HG02885 (cell line): Measurements from ENCODE around the gene ACSS1.

Source experiments
- ATAC-seq: cut with Tn5 transposase; IDR thresholded peaks from one replicate; pipeline ENCODE4 v1.9.1; 2021; ENCODE audit warnings: mild to moderate bottlenecking; ENCODE audit not compliant: unreplicated experiment, poor library complexity

ACSS1 gene

DNA sequence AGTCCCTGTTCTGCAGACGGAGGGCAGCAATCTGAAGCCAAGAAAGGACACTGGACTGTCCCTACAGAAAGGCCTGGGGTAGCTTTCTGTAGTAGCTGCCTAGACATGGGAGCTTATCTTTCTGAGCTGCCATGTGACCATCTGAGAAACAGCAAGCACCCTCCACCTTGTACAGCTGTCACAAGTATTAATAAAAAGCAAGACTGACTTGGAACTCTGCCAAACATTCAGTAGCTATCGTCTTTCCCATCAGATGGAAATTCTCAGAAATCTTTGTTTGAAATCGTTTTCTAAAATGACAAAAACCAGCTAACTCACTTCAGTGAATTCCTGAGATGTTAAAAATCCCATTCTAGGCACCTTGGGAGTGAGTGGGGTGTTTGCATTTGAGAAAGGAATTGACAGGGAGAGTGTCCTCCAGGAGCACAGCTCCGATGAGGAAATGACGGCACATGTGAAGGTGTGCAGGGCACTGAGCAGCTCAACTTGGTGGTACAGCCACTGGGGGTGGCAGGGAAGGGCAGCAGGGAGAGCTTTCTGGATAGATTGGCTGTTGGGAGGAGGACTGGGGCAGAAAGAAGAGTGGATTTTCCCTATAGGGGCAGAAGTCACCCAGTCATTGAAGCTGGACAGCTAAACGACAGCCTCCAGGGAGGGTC lies 24.5 kb downstream of the ACSS1 start:
- ATAC-seq = no peak

DNA sequence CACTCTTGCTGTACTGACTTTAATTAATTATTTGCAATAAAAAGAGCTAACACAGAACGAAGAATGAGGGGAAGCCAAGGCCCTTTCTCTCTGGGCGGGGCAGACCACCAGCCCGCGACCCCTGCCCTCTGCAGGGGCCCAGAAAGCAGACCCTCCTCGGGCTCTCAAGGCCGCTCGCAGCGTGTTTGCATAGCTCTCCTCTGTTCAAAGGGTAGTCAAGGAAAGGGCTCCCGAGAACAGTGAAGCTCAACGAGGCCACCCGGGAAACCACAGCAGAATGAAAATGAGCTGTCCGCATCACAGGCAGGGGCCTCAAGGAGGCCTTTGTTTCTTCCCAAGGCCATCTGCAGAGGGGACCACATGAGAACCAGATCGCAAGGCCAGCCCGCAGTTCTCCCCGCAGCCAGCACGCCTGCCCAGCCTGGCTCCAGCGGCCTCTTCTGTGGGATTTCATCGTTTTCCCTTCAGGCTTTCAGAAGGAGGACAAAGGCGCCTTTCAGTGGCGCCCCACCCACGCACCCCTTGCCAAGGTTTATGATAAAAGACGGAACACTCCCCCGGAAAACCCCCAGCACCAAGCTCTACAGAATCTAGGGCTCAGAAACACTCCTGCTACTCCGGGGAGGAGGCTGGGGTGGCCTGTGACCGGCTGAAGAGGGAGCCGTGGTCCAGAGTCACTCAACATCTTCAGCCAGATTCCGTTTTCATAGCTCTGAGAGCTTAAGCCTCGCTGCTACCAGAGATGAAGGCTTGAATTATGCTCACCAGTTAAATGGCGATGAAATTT lies 25.3 kb downstream of the ACSS1 start:
- no peak for ATAC-seq

DNA sequence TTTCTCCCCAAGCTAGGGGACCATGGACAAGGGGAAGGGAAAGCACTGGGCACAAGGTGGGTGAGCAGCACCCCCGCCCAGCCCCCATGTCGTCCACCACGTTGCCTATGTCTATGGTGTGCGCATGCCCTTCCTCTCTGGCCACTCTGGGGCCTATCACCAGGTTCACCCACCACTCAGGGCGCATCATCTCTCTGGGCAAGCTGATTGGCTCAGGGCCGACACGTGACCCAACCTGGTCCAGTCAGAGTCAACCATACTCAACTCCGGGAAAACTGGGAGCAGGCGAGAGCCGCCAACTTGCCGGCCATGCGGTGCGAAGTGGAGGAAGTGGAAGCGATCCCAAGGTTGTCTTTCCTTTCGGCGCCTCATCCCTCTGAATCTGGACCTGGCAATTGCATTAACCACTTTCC lies 25.9 kb downstream of the ACSS1 start:
- no peak for ATAC-seq

DNA sequence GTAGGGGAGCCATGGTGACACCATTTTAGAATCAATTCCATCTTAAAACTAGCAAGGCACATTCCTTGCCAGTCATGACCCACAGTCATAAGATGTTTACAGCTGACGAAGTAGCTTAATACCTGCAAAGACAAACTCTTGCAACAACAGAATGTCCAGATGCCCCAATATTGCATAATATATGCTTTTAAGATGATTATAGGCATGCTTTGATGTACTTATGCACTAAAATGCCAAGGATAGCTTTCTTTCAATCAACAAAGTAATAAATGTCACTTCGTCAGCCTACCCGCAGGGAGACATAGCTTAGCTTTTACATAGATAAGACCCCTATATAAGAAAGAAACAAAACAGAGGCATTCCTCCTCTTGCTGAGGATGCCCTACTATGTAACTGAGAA lies 26.7 kb downstream of the ACSS1 start:
- no peak for ATAC-seq

DNA sequence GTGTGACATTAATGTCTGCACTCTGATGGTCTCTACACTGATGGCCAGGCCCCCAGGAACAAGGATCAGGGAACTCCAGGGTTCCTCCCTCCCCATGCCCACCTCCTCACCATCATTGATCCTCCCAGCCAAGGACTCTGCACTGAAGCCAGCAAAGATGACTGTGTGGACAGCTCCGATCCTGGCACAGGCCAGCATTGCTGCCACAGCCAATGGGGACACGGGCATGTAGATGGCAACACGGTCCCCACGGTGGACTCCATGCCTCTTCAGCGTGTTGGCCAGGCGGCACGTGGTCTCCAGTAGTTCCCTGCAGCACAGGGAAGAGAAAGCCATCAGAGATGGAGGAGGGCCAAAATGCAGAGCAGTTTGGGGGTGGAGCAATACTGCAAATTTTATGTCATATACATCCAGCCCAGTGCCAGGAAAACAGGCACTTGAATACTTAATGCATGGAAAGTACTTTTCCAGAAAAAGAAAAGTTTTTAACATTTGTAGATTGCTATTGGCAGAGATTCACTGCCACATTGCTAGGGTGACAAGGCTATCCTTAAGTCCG lies 27.2 kb downstream of the ACSS1 start:
- no peak for ATAC-seq

DNA sequence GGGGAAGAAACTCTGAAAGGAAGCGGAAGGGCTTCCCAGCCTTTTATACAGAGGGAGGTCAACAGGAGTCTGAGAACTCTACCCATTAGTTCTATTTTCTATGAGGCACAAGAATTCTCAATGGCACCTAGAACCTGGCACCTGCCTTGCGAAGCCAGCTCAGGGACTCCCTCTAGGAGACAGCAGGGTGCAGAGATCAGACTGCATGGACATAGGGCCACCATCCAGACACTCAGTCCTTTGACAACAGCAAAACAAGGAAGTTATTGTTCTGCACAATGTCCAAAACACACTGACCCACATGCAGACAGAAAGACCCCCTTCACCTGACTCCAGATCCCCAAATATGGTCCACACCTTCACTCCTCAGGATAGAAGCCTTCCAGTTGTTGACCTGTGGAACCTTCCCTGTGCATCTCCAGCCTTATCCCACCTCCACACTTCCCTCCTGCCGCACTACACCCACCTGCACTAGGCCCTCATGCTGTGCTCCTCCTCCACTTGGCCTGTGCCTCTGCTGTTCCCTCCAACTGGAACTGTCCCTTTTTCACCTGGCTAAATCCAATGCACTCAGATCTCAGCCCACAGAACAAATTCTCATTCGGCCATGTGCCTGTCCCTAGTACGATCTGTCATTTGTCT lies 27.8 kb downstream of the ACSS1 start:
- no peak for ATAC-seq

DNA sequence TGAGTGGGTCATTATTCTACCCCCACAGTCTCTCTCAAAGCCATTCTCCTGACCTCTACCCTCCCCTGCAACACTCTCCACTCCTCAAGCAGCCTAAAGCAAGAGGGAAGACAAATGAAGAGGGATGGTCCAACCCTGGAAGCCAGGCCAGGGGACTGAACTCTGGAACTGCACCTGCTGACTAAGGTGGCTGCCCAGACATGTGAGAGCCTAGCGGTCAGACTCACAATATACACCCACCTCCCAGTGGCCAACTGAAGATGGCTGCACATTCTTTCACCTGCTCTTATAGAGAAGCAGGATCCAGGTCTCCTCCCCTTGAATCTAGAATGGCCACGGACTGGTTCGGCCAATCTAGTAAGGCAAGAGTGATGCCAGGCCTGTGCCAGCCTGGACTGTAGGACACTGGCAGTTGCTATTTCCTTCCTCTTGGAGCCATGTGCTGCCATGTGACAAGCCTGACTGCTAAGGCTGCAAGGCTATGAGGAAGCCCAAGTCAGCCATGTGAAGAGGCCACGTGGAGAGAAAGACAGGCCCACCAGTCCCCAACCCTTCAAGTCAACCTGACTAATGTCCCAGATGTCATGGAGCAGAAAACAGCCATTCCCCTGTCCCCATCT lies 31.8 kb downstream of the ACSS1 start:
- ATAC-seq = no peak

DNA sequence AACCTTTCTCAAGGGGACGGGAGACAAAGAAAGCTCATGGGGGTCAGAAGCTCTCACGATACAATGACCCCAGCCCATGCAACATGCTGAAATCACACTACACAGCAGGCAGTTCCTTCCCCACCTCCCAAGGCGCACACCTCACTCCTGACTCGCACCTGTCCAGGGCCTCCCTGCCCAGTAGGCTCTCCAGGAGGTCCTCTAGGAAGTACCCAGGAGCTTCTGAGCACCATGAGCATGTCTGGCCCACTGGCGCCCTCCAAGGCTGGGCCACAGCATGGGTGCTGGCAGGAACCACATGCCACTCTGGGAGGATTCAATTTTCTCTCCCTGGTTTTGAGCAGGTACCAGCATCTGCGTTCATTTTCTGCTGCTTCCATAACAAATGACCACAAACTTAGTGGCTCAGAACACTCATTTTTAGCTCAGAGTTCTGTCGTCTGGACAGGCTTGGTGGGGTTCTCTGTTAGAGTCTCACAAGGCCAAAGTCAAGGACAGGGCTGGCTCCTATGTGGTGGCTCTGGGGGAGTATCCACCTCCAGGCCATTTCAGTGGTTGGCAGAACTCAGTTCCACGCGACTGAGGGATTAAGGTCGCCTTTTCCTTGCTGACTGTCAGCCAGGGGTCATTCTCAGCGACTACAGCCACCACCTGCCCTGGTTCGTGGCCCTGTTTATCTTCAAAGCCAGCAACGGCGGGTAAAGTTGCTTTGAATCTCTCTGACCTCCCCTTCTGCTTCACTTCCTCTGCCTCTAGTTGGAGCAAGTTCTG lies 32.7 kb downstream of the ACSS1 start:
- ATAC-seq = no peak

DNA sequence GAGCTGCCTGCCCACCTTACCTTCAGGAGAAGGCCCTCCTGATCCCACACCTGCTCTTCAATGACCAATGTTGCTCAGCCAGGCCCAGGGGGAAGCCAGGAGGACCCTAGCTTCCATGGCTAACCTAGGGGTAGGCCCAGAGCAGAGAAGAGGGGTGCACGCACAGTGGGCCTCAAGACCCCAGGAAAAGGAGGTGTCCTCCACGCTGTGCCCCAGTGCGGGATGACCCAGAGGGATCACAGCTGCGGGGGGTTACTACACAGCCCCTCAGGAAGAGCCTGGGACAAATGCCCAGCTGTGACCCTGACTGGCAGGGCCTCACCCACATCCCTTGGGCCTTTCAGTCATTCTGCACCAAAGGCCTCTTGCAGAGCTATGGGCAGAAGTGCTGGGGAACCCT lies 33.8 kb downstream of the ACSS1 start:
- no peak for ATAC-seq

DNA sequence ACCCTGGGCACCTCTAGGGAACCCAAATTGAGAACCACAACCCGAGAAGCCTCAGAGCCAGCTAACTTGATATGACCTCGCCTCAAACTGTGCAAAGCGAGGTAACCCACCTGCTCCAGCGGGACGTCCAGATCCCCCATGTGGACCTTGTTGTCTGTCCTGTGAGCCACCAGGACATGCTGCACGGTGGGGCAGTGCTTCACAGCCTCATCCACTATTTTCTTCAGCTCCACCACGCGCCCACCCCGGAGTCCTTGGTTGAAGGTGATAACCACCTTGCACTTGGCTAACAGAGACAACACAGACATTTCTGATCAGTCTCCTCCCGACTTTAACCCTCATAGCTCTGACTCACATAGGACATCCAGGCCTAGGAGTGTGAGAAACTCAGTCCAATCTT lies 34.6 kb downstream of the ACSS1 start:
- no peak for ATAC-seq

DNA sequence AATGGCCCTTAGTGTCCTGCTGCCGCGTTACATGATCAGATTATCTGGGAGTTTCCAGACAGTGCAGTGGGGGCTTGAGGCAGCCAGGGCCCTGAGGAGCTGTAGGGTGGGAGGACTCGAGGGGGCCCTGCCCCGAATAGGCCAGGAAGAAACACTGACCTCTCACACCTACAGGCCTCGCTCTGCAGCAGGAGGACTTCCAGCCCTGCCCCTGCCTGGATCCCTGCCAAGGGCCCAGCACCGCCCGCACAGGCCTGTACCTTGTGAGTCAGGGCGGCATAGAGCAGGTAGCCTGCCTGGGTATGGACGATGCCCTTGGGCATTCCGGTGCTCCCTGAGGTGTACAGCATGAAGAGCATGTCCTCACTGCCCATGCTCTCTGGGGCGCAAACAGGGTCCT lies 35.3 kb downstream of the ACSS1 start:
- ATAC-seq = no peak

DNA sequence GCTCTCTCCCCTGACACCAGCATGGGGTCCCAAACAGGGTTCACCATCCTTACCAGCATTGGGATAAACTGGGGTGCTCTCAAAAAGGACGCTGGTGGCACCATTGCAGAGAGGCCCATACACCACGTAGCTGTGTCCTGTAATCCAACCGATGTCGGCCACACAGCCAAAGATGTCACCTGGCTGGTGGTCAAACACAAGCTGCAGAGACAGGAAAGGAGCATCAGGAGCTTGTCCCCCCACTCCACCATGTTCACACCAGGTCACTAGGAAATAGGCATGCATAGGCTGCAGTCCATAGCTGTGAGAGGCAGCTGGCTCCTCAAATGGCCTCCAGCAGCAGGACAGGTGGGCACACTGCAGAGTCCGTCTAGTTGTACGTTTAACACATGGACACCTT lies 36.6 kb downstream of the ACSS1 start:
- no peak for ATAC-seq

DNA sequence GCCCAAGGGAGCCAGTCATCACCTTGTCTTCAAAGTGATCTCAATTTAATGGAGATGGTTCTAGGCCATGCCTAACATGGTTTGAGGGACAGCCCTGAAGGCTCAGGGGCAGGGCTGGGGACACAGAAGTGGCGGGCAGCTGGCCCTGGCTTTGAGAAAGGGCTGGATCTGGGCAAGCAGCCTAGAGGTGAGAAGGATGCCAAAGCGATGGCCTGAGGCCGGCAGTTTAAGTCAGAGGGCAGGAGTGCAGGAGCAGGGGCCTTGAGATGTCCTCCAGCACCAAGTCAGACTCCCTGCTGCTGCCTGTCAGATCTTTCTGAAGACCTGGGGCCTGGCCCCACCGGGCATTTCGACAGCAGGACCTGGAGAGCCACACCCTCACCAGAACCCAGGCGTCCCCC lies 37.0 kb downstream of the ACSS1 start:
- ATAC-seq = no peak

DNA sequence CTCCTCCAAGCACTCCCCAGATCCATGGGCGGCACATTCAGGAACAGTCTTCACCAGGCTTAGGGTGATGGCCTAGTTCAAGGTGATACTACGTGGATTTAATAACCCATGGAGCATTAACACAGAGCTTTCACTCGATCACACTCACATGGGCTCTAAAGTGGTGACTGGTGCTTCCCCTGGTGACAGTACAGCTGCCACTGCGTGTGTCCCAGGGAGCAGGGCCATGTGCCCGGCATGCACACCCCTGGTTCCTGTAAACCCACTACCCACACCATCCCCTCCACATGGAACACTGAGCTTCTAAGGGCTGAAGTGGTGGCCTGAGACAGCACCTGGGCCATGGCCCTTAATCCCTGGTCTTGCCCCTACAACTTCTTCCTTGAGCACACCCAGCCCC lies 37.6 kb downstream of the ACSS1 start:
- ATAC-seq = no peak

DNA sequence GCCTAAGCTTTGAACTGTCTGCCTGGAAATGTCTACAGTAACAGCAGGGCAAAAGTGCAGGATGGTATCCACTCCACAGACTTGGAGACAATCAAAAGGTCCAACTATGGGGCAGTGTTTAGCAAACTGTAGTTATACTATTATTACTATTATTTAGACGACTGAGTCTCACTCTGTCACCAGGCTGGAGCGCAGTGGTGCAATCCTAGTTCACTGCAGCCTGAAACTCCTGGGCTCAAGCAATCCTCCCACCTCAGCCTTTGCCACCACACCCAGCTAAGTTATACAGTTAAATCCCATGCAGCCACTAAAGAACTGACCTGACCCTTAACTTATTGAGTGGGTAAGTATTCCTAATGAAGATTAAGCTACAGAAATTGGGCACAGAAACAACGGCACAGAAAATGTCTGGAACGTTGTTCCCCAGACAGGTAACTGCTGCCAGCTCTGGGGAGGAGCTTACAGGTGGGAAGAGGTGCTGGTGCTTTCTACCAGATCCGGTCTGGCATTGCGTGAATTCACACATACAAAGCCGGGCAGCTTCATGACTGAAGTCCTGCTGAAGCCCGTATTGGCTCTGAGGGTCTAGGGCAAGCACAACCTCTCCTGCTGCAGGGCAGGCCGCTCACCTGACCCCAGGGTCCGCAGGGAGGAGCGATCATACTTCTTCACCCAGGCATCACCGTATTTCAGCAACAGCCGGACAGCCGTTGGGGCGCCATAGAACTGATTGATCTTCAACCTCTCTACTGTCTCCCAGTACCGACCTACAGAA lies 38.4 kb downstream of the ACSS1 start:
- ATAC-seq = no peak

DNA sequence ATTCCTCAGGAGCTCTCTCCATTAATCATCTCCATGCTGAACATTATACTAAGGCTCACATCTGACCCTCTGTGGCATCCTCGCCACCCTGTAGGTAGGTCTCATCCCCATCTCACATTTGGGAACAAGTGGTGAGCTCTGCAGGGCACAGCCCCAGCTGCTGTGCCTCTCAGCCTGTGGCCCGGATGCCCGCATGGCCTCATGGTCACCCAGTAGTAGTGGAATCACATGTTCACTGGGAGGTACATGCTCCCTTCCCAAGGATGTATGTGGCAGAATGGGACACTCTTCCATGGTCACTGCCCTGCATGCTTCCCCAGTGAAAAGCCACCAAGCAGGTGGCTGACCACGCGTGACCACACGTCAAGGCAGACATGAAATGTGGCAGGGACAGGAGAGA lies 39.1 kb downstream of the ACSS1 start:
- no peak for ATAC-seq

DNA sequence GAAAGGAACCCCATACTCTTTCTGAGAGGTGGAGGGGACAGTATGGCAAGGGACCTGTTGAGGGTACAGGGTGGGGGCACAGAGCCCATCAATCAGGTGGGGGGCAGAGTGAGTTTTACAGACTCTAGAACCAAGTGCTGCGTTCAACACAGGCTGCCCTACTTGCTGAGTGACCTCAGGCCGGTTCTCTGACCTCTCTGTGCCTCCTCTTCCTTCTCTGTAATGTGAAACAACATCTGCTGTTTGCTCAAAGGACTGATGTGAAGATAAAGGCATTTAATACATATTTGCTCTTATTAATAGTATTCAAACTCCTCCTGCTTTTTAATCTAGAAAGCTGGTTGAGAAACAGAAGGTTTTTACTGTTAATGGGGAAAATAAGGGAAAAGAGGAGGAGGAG lies 39.5 kb downstream of the ACSS1 start:
- ATAC-seq = no peak

DNA sequence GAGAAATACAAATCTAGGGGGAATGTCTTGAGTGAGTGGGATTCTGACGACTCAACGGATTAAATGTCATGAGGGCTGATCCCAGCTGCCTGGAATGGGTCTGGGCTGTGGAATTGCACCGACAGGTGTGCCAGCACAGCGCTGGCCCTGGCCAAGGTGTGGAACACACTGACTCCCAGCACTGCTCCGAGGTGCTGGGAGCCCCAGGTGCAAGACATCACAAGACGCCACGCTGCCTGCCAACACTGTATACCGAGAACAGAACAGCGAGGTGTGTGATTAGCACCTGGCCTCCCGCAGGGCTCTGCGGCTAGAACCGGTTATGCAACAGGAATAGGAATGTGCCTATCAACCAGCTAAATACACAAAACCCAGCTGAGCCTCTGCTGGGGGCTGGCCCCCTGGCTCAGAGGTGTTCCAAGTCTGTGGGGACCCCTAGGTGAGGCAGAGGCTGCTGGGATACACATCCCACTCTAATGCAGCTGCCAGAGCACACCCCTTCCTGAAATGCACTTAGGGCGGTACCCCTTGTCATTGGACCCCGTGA lies 40.6 kb downstream of the ACSS1 start:
- no peak for ATAC-seq

DNA sequence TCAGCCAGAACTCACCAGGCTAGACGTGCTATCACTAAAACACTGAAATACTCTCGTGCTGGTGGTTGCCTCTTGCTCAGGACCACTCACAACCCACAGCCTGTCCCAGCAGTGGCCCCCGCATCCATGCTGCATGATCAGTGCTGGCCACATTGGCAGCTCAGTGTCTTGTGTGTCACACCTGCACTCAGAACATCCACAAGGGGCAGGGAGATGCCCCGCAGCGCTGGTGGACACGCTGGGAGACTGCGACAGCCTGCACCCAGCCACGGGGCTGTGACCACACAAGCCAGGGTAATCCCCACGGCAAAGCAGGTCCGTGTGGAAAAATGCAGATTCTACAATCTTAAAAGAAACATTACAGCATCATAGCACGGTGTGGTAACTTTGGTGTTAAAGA lies 41.5 kb downstream of the ACSS1 start:
- no peak for ATAC-seq
